Small intestine (tissue), 7 donors: ENCODE results near the gene CCDC188. TPM values are rescaled to one million over a fixed set of nuclear protein-coding genes. Genes with fewer than 3 reads are reported as not detected.

ENCODE experiments used
- DNase-seq, 2 donors: peaks; one replicate each; pipeline versions ENCODE4 v3.0.0 to v3.0.0-alpha.2; 2013
- FAIRE-seq: peaks from 2 replicates; lab custom pipeline; 2012; peaks lifted over from hg19 to GRCh38; lab: Jason Lieb, UNC
- H3K27ac ChIP-seq, 3 donors: one replicate each; pipeline ENCODE4 v1.5.1; 2013; ENCODE audit warnings: low read length in 2 of 3, mild to moderate bottlenecking in 2 of 3, control low read depth in 1 of 3, inconsistent platforms in 1 of 3, low read depth in 1 of 3, moderate library complexity in 1 of 3
- H3K27me3 ChIP-seq, 3 donors: one replicate each; pipeline ENCODE4 v1.6.1; 2013; ENCODE audit warnings: low read length in 3 of 3, inconsistent platforms in 1 of 3; ENCODE audit not compliant: control insufficient read depth in 3 of 3, insufficient read depth in 3 of 3
- H3K36me3 ChIP-seq, 3 donors: one replicate each; pipeline ENCODE4 v1.6.1; 2013; ENCODE audit warnings: low read length in 3 of 3, inconsistent platforms in 1 of 3, low read depth in 1 of 3, mild to moderate bottlenecking in 1 of 3, moderate library complexity in 1 of 3; ENCODE audit not compliant: control insufficient read depth in 3 of 3, insufficient read depth in 2 of 3
- H3K4me1 ChIP-seq, 3 donors: one replicate each; pipeline ENCODE4 v1.6.1; 2013; ENCODE audit warnings: low read length in 2 of 3, inconsistent platforms in 1 of 3, low read depth in 1 of 3, mild to moderate bottlenecking in 1 of 3, moderate library complexity in 1 of 3; ENCODE audit not compliant: control insufficient read depth in 3 of 3, insufficient read depth in 2 of 3
- H3K4me3 ChIP-seq, 3 donors: one replicate each; pipeline ENCODE4 v1.5.1; 2013; ENCODE audit warnings: low read length in 3 of 3, control low read depth in 1 of 3, inconsistent platforms in 1 of 3, low read depth in 1 of 3, mild to moderate bottlenecking in 1 of 3, moderate library complexity in 1 of 3
- H3K9me3 ChIP-seq, 2 donors: one replicate each; pipeline ENCODE4 v1.6.1; 2013; ENCODE audit warnings: low read depth in 1 of 2, low read length in 1 of 2; ENCODE audit not compliant: control insufficient read depth in 2 of 2, insufficient read depth in 1 of 2
- WGBS, 3 donors: extraction: QIAGEN DNeasy Blood & Tissue Kit; methylation state at CpG; one replicate each; pipeline ENCODE4 v1.1.7; 2013; 5-methylcytosine and 5-hydroxymethylcytosine counted together
- polyA plus RNA-seq, 4 donors: library from polyadenylated mRNA; stranded (reverse) in 3 of 4; unstranded in 1 of 4; fragments of 200-250 nt in 3 of 4; fragments of 120-200 nt in 1 of 4; gene quantifications; one replicate each; pipeline versions ENCODE4 v1.2.1 to v1.2.3, GENCODE V29; 2013
- donor health status: healthy with polysubstance abuse.
- donor health status: control.
- donor health status: control.
- donor health status: Bipolar disorder and iron deficiency.
- donor health status: healthy.

CCDC188 gene
- polyA plus RNA-seq, 4 donors = 1.2 to 1.6 TPM; not detected in 2

GRCh38 chr22:20130319-20130718 is 20.5 kb downstream of the CCDC188 start:
- no peak overlapping the region for H3K4me3 ChIP-seq
- peak overlapping the region in 1 of 3 donors; percentile 23 for H3K27ac ChIP-seq
- FAIRE-seq (no peak), DNase-seq (peak in 1 of 2 donors; percentile 28)
- peaks cover 0 to 32% (median 0%) of the 10 kb centered on the region in 3 donors for H3K4me1 ChIP-seq
- H3K27me3 ChIP-seq = no peaks in the 10 kb centered on the region
- peaks cover 1 to 36% (median 8%) of the 10 kb centered on the region in 3 donors for H3K36me3 ChIP-seq
- H3K9me3 ChIP-seq = no peaks in the 10 kb centered on the region
- 71 to 81% (median 75%) methylated on average over 3 of the region's 3 CpGs for whole genome bisulfite sequencing, 3 donors

- peaks cover 0 to 29% (median 0%) of the 10 kb centered on the region in 3 donors for H3K4me1 ChIP-seq
- H3K27me3 ChIP-seq = no peaks in the 10 kb centered on the region
- 66 to 83% (median 80%) methylated on average over 3 of the region's 3 CpGs for WGBS, 3 donors
- DNase-seq (no peak), FAIRE-seq (no peak)
- H3K27ac ChIP-seq = no peak overlapping the region
- H3K4me3 ChIP-seq = no peak overlapping the region
- H3K36me3 ChIP-seq = peaks cover 2 to 39% (median 8%) of the 10 kb centered on the region in 3 donors
- H3K9me3 ChIP-seq = no peaks in the 10 kb centered on the region
Observed at GRCh38 chr22:20129747-20130014, 21.2 kb downstream of the CCDC188 start.

GRCh38 chr22:20128902-20129746 is 21.7 kb downstream of the CCDC188 start:
- H3K4me3 ChIP-seq = no peak overlapping the region
- H3K36me3 ChIP-seq = peaks cover 2 to 39% (median 8%) of the 10 kb centered on the region in 3 donors
- no peak for FAIRE-seq
- DNase-seq = peak; percentile 46 to 50
- H3K27ac ChIP-seq = peak overlapping the region in 1 of 3 donors; percentile 28
- no peaks in the 10 kb centered on the region for H3K9me3 ChIP-seq
- peaks cover 0 to 29% (median 0%) of the 10 kb centered on the region in 3 donors for H3K4me1 ChIP-seq
- WGBS, 3 donors = 21 to 31% (median 31%) methylated on average over 18 of the region's 18 CpGs
- H3K27me3 ChIP-seq = no peaks in the 10 kb centered on the region

GRCh38 chr22:20128619-20128901 is 22.3 kb downstream of the CCDC188 start:
- DNase-seq (no peak), FAIRE-seq (no peak)
- Histone ChIP-seq H3K36me3 (peaks cover 2 to 43% (median 8%) of the 10 kb centered on the region in 3 donors), H3K4me1 (peaks cover 0 to 29% (median 0%) of the 10 kb centered on the region in 3 donors), H3K4me3 (no peak overlapping the region), H3K9me3 (no peaks in the 10 kb centered on the region), H3K27ac (peak overlapping the region in 1 of 3 donors; percentile 28), H3K27me3 (no peaks in the 10 kb centered on the region)
- 48 to 52% (median 49%) methylated on average over 2 of the region's 2 CpGs for WGBS, 3 donors

GRCh38 chr22:20127869-20128618 is 22.8 kb downstream of the CCDC188 start:
- WGBS, 3 donors = 77 to 84% (median 81%) methylated on average over 17 of the region's 17 CpGs
- Histone ChIP-seq H3K36me3 (peaks cover 2 to 46% (median 8%) of the 10 kb centered on the region in 3 donors), H3K4me3 (no peak overlapping the region), H3K4me1 (peaks cover 0 to 28% (median 0%) of the 10 kb centered on the region in 3 donors), H3K9me3 (no peaks in the 10 kb centered on the region), H3K27ac (no peak overlapping the region), H3K27me3 (no peaks in the 10 kb centered on the region)
- no peak for DNase-seq
- no peak for FAIRE-seq

- 83 to 90% (median 87%) methylated on average over 15 of the region's 15 CpGs for WGBS, 3 donors
- H3K4me1 ChIP-seq = peaks cover 0 to 21% (median 0%) of the 10 kb centered on the region in 3 donors
- no peaks in the 10 kb centered on the region for H3K9me3 ChIP-seq
- no peak overlapping the region for H3K27ac ChIP-seq
- DNase-seq = no peak
- peaks cover 4 to 49% (median 8%) of the 10 kb centered on the region in 3 donors for H3K36me3 ChIP-seq
- no peak for FAIRE-seq
- H3K4me3 ChIP-seq = no peak overlapping the region
- H3K27me3 ChIP-seq = no peaks in the 10 kb centered on the region
Observed at GRCh38 chr22:20127318-20127868, 23.5 kb downstream of the CCDC188 start.

- no peaks in the 10 kb centered on the region for H3K9me3 ChIP-seq
- H3K27me3 ChIP-seq = no peaks in the 10 kb centered on the region
- peaks cover 5 to 58% (median 11%) of the 10 kb centered on the region in 3 donors for H3K36me3 ChIP-seq
- no peak for FAIRE-seq
- no peak overlapping the region for H3K4me3 ChIP-seq
- peaks cover 0 to 19% (median 0%) of the 10 kb centered on the region in 3 donors for H3K4me1 ChIP-seq
- H3K27ac ChIP-seq = no peak overlapping the region
- WGBS, 3 donors = 83 to 88% (median 85%) methylated on average over 19 of the region's 19 CpGs
- DNase-seq = no peak
Observed at GRCh38 chr22:20126284-20127029, 24.4 kb downstream of the CCDC188 start.
